ENCODE data around the gene CFAP410.

CFAP410 gene

DNA sequence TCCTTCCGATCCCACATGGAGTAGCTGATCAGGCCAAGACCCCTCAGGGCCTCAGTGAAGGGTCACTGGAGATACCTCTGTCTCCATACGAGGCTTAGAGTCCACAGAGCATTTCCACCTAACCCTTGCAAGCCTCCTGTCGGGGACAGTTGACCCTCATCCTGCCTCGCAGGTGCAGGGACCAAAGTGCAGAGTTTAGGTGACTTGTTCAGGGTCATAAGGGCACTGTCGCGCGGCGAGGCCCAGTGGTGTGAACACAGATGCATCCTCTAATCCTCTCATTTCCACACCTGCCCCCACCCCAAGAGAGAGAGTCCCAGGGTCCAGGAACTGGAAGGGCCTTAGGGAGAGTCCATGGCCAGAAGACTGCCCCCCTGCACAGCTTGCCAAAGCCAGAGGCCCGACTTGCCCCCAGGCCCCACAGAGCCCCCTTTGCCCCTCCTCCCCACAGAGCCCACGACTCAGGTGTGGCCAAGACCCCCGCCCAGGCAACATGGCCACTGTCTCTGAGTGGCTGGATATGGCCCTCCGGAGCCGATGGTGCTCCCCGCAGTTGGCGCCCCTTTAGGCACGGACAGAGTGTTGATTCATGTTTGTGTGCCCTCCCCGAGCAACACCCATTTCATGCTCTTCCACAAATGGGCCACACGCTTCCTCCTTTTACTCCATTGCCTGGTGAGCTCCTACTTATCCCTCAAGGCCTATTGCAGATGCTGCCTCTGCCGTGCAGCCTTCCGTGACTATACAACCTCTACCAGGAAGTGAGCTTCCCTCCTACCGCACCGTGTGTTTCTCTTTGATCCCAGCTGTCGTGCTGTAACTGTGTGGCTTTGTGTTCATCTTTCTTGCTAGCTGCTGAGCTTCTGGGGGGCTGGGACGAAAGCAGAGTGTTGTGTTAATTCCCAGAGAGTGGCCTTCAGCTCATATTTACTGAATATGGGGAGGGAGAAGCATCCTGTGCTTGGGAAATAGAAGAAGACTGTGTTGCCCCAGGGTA, 15.9 kb upstream of the CFAP410 start:
- H3K79me2 ChIP-seq: no peaks in the 10 kb centered on the region
- no peaks in the 10 kb centered on the region for H3K9me3 ChIP-seq (ENCODE audit: control insufficient read depth, low read length)
- no peak overlapping the region for H3K9ac ChIP-seq
- H2AFZ ChIP-seq: no peak overlapping the region
- H3K27me3 ChIP-seq (ENCODE audit: control insufficient read depth, insufficient read depth, low read length): no peaks in the 10 kb centered on the region
- TF ChIP-seq, protein P1, sequence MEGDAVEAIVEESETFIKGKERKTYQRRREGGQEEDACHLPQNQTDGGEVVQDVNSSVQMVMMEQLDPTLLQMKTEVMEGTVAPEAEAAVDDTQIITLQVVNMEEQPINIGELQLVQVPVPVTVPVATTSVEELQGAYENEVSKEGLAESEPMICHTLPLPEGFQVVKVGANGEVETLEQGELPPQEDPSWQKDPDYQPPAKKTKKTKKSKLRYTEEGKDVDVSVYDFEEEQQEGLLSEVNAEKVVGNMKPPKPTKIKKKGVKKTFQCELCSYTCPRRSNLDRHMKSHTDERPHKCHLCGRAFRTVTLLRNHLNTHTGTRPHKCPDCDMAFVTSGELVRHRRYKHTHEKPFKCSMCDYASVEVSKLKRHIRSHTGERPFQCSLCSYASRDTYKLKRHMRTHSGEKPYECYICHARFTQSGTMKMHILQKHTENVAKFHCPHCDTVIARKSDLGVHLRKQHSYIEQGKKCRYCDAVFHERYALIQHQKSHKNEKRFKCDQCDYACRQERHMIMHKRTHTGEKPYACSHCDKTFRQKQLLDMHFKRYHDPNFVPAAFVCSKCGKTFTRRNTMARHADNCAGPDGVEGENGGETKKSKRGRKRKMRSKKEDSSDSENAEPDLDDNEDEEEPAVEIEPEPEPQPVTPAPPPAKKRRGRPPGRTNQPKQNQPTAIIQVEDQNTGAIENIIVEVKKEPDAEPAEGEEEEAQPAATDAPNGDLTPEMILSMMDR (IDR thresholded peaks at IDR 0.05): no peak
- H3K27ac ChIP-seq: no peak overlapping the region
- H3K4me2 ChIP-seq (ENCODE audit: low read length): no peak overlapping the region
- H3K4me1 ChIP-seq: no peaks in the 10 kb centered on the region
- no peak overlapping the region for H3K4me3 ChIP-seq (ENCODE audit: low read depth, low read length)
- no peaks in the 10 kb centered on the region for H3K36me3 ChIP-seq (ENCODE audit: control insufficient read depth, insufficient read depth, low read length)

GRCh38 chr21:44354001-44354405, 14.8 kb upstream of the CFAP410 start:
- Histone ChIP-seq H3K4me1 (no peaks in the 10 kb centered on the region), H3K79me2 (no peaks in the 10 kb centered on the region), H3K4me3 (ENCODE audit: low read depth, low read length) (no peak overlapping the region), H3K36me3 (ENCODE audit: control insufficient read depth, insufficient read depth, low read length) (no peaks in the 10 kb centered on the region), H2AFZ (no peak overlapping the region), H3K9ac (no peak overlapping the region), H3K4me2 (ENCODE audit: low read length) (no peak overlapping the region), H3K27ac (no peak overlapping the region), H3K9me3 (ENCODE audit: control insufficient read depth, low read length) (no peaks in the 10 kb centered on the region), H3K27me3 (ENCODE audit: control insufficient read depth, insufficient read depth, low read length) (no peaks in the 10 kb centered on the region)
- TF ChIP-seq, protein P1 (IDR thresholded peaks at IDR 0.05): no peak

- Histone ChIP-seq H3K36me3 (ENCODE audit: control insufficient read depth, insufficient read depth, low read length) (no peaks in the 10 kb centered on the region), H3K79me2 (no peaks in the 10 kb centered on the region), H3K9me3 (ENCODE audit: control insufficient read depth, low read length) (no peaks in the 10 kb centered on the region), H3K27ac (no peak within 1 kb of the TSS), H3K4me3 (ENCODE audit: low read depth, low read length) (no peak within 1 kb of the TSS), H3K4me2 (ENCODE audit: low read length) (no peak within 1 kb of the TSS), H3K9ac (no peak within 1 kb of the TSS), H3K4me1 (no peaks in the 10 kb centered on the region), H3K27me3 (ENCODE audit: control insufficient read depth, insufficient read depth, low read length) (no peaks in the 10 kb centered on the region), H2AFZ (no peak within 1 kb of the TSS)
- TF ChIP-seq, protein P1 (IDR thresholded peaks at IDR 0.05): no peak
These were observed 14.2 kb upstream of the CFAP410 start, which contains the start of gene TRPM2 for GRCh38 chr21:44353191-44353970. Gene TRPM2, plus strand, starts transcription at chr21:44353621. Its CDS starts 80 bp downstream, at chr21:44353701.

DNA sequence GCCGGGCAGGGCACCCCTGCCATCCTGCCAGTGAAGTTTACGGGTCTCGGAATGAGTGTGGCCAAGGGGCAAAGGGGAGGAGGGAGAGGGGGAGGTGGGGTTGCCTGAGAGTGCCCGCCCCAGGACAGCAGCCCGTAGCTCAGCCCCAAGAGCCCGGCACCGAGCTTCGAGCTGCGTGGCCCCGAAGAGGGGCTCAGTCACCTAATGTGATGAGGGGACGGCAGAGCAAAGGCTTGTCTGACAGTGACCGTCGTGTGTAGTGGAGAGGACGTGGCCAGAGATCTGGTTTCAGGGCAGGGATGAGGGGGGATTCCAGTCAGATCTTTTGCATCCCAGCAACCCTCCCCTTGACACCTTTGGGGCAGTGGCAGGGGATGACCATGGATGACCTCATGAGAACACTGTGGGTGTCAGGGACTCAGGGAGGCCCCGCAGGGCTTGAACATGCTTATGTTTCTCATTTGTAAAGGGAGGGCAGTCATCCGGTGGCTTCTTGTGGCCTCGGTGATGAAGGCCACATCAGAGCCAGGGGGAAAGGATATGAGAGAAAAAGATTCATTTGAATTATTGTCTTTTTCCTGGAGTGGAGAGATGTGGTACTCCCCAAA, 13.2 kb upstream of the CFAP410 start:
- no peaks in the 10 kb centered on the region for H3K27me3 ChIP-seq (ENCODE audit: control insufficient read depth, insufficient read depth, low read length)

More for the DNA sequence above, 13.2 kb upstream of the CFAP410 start:
- Histone ChIP-seq H2AFZ (no peak overlapping the region), H3K79me2 (no peaks in the 10 kb centered on the region), H3K9ac (no peak overlapping the region), H3K4me1 (no peaks in the 10 kb centered on the region), H3K36me3 (ENCODE audit: control insufficient read depth, insufficient read depth, low read length) (no peaks in the 10 kb centered on the region), H3K4me2 (ENCODE audit: low read length) (no peak overlapping the region), H3K9me3 (ENCODE audit: control insufficient read depth, low read length) (no peaks in the 10 kb centered on the region), H3K4me3 (ENCODE audit: low read depth, low read length) (no peak overlapping the region), H3K27ac (no peak overlapping the region)
- TF ChIP-seq, protein P1 (IDR thresholded peaks at IDR 0.05): no peak
